Measurements from ENCODE around the gene CCDC40. TPM values are rescaled to one million over a fixed set of nuclear protein-coding genes. Genes with fewer than 3 reads are reported as not detected.

Gene CCDC40
- total and polyA plus RNA-seq, 2 of the 13 experiments (the other 11 are each of a cell fraction or from before 2014, with no cell fraction given): 4.1 to 5.5 TPM

- no peak for TF ChIP-seq MLXIP (CRISPR knock-in tag; IDR thresholded peaks at IDR 0.05; ENCODE audit: borderline replicate concordance)
- TF ChIP-seq MXD4 (CRISPR knock-in tag; IDR thresholded peaks at IDR 0.05): no peak
- no peak for TF ChIP-seq ZFAT (CRISPR knock-in tag; conservative IDR thresholded peaks at IDR 0.05)
- TF ChIP-seq RBAK (CRISPR knock-in tag; IDR thresholded peaks at IDR 0.05): no peak
- TF ChIP-seq ATF3 (CRISPR knock-in tag; IDR thresholded peaks at IDR 0.05): no peak
- no peak for TF ChIP-seq TGIF2 (CRISPR knock-in tag; IDR thresholded peaks at IDR 0.05)
- no peak for TF ChIP-seq ZNF792 (CRISPR knock-in tag; IDR thresholded peaks at IDR 0.05)
These were observed 35.3 kb upstream of the CCDC40 start (continued) for GRCh38 chr17:80000981-80001775.

GRCh38 chr17:80002070-80002641, 34.3 kb upstream of the CCDC40 start:
- Histone ChIP-seq H3K9ac (ENCODE audit: insufficient read depth, low read depth, low read length) (no peak overlapping the region), H3K27ac (ENCODE audit: extremely low read length, insufficient read depth, low read length) (no peak overlapping the region), H4K20me1 (ENCODE audit: insufficient read depth, low read length) (no peaks in the 10 kb centered on the region), H3K79me2 (ENCODE audit: insufficient read depth, low read length) (no peaks in the 10 kb centered on the region), H3K9me3 (ENCODE audit: low read length) (no peaks in the 10 kb centered on the region), H3K4me2 (ENCODE audit: low read depth, low read length) (no peak overlapping the region), H3K4me1 (ENCODE audit: insufficient read depth, low read length) (peaks cover 49% of the 10 kb centered on the region), H3K36me3 (replicated peaks in 1 of 2; ENCODE audit: control insufficient read depth in 1 of 2, insufficient read depth in 2 of 2, low read length in 2 of 2) (no peaks in the 10 kb centered on the region; a peak in 1 of 5 replicates), H3K27me3 (ENCODE audit: control insufficient read depth in 1 of 2, insufficient read depth in 2 of 2, low read length in 2 of 2) (no peaks in the 10 kb centered on the region), H2AFZ (ENCODE audit: low read length) (no peak overlapping the region), H3K4me3 (replicated peaks in 1 of 3; ENCODE audit: insufficient read depth in 1 of 3, low read depth in 2 of 3, low read length in 3 of 3) (no peak overlapping the region)
- WGBS (ENCODE audit: low lambda C conversion rate): 92% methylated on average over 26 of the region's 26 CpGs
- ChIA-PET CTCF (ENCODE audit: low intra/inter-chr PET ratio, low total read pairs) (no interaction called here), POLR2A (interaction anchor here (1.0 to 8.5 kb wide), 3 partner anchors 9 to 163 kb away, joined by 3 to 111 read pairs (median 3); partner anchors contain the start of genes CBX4 and GAA)
- in situ Hi-C loops (cut with HindIII; ENCODE audit: extremely low pct_ligation_motif_present, low pct_unique_long_range_greater_than_20kb) (no loop called here), intact Hi-C loops (cut with micrococcal nuclease; ENCODE audit: unreplicated experiment) (no loop called here)
- ATAC-seq (no peak), FAIRE-seq (no peak), DNase-seq (ENCODE audit: low spot score) (no peak)
- no TSS peak for BruUV-seq (replicated peaks)
- TF ChIP-seq EP300 (IDR thresholded peaks at IDR 0.05; ENCODE audit: low read depth in 2 of 2, low read length in 2 of 2) (no peak), EP300 (CRISPR knock-in tag; IDR thresholded peaks at IDR 0.05; ENCODE audit: borderline replicate concordance) (peak; percentile 26; the same call in 1 of the 2 replicates), TFDP1 (CRISPR knock-in tag; IDR thresholded peaks at IDR 0.05; ENCODE audit: borderline replicate concordance) (0 out of 2 replicates have a peak, but pooled peaks have one; percentile 41), ZNF235 (CRISPR knock-in tag; IDR thresholded peaks at IDR 0.05; ENCODE audit: borderline replicate concordance) (no peak), SRSF9 (IDR thresholded peaks at IDR 0.05; ENCODE audit: borderline replicate concordance, insufficient read depth, low read depth, low read length, poor library complexity, severe bottlenecking) (no peak), MAFG (CRISPR knock-in tag; IDR thresholded peaks at IDR 0.05) (no peak), ZNF614 (CRISPR knock-in tag; IDR thresholded peaks at IDR 0.05; ENCODE audit: borderline replicate concordance) (no peak)
